ENCODE data around the gene GFOD2. TPM values are rescaled to one million over a fixed set of nuclear protein-coding genes. Genes with fewer than 3 reads are reported as not detected.
A peak's percentile ranks its signal among the peaks of the same experiment; 100 is the strongest.

The GFOD2 gene
- total and polyA plus RNA-seq, 2 of the 13 experiments (the other 11 are each of a cell fraction or from before 2014, with no cell fraction given), result 11.1 to 17.2 TPM

DNA sequence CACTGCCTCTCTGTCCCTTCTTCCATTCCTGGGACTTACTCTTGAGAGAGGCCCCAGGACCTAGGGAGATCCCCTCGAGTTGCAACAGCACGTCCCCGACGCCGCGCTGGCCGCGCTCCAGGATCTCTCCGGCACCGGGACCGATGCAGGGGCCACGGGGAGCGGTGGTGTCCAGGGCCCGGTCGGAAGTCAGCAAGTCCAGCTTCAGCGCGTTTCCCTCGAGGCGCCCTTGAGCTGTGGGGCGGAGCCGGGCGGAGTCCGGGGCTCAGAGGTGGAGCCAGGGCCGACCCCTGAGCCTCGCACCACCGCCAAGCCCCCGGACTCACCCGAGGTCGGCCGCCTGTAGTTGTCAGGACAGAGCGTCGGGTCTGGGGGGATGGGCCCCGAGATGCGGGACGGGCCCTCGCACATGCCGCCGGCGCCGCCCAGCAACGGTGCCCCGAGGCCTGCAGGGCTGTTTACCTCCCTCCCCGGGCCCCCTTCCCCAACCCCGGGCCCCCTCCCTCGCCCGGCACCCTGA lies 53.0 kb downstream of the GFOD2 start (continued):
- TF ChIP-seq CAMTA2 (CRISPR knock-in tag; IDR thresholded peaks at IDR 0.05; ENCODE audit: borderline replicate concordance) (peak; percentile 70; the same call in 1 of the 2 replicates), ZNF564 (CRISPR knock-in tag; IDR thresholded peaks at IDR 0.05) (no peak), RCOR2 (CRISPR knock-in tag; IDR thresholded peaks at IDR 0.05) (no peak), SRF (IDR thresholded peaks at IDR 0.05; ENCODE audit: low read depth, low read length) (no peak), ARHGAP35 (CRISPR knock-in tag; IDR thresholded peaks at IDR 0.05; ENCODE audit: borderline replicate concordance) (peak; percentile 73; the same call in 1 of the 2 replicates), ZNF30 (CRISPR knock-in tag; IDR thresholded peaks at IDR 0.05) (peak; percentile 83), SRSF9 (IDR thresholded peaks at IDR 0.05; ENCODE audit: borderline replicate concordance, insufficient read depth, low read depth, low read length, poor library complexity, severe bottlenecking) (no peak), ZNF790 (CRISPR knock-in tag; IDR thresholded peaks at IDR 0.05; ENCODE audit: borderline replicate concordance) (no peak), MATR3 (CRISPR knock-in tag; IDR thresholded peaks at IDR 0.05) (no peak), ZBTB3 (CRISPR knock-in tag; IDR thresholded peaks at IDR 0.05; ENCODE audit: borderline replicate concordance, low read depth) (no peak; the same call in 1 of the 2 replicates), NAIF1 (CRISPR knock-in tag; IDR thresholded peaks at IDR 0.05; ENCODE audit: borderline replicate concordance) (no peak), ZNF737 (CRISPR knock-in tag; IDR thresholded peaks at IDR 0.05; ENCODE audit: borderline replicate concordance) (no peak), ZNF724P (CRISPR knock-in tag; IDR thresholded peaks at IDR 0.05; ENCODE audit: borderline replicate concordance) (peak; percentile 58; the same call in 1 of the 2 replicates), RFX3 (CRISPR knock-in tag; IDR thresholded peaks at IDR 0.05) (no peak), AKAP8 (CRISPR knock-in tag; IDR thresholded peaks at IDR 0.05) (peak; percentile 59; the same call in 1 of the 2 replicates), NKX3-1 (CRISPR knock-in tag; IDR thresholded peaks at IDR 0.05) (no peak), ARNTL (CRISPR knock-in tag; IDR thresholded peaks at IDR 0.05) (0 out of 2 replicates have a peak, but pooled peaks have one; percentile 7), XBP1 (CRISPR knock-in tag; IDR thresholded peaks at IDR 0.05) (no peak)
- TF ChIP-seq, protein P1, sequence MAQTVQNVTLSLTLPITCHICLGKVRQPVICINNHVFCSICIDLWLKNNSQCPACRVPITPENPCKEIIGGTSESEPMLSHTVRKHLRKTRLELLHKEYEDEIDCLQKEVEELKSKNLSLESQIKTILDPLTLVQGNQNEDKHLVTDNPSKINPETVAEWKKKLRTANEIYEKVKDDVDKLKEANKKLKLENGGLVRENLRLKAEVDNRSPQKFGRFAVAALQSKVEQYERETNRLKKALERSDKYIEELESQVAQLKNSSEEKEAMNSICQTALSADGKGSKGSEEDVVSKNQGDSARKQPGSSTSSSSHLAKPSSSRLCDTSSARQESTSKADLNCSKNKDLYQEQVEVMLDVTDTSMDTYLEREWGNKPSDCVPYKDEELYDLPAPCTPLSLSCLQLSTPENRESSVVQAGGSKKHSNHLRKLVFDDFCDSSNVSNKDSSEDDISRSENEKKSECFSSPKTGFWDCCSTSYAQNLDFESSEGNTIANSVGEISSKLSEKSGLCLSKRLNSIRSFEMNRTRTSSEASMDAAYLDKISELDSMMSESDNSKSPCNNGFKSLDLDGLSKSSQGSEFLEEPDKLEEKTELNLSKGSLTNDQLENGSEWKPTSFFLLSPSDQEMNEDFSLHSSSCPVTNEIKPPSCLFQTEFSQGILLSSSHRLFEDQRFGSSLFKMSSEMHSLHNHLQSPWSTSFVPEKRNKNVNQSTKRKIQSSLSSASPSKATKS (CRISPR knock-in tag; IDR thresholded peaks at IDR 0.05), result no peak
- TF ChIP-seq, protein P2, sequence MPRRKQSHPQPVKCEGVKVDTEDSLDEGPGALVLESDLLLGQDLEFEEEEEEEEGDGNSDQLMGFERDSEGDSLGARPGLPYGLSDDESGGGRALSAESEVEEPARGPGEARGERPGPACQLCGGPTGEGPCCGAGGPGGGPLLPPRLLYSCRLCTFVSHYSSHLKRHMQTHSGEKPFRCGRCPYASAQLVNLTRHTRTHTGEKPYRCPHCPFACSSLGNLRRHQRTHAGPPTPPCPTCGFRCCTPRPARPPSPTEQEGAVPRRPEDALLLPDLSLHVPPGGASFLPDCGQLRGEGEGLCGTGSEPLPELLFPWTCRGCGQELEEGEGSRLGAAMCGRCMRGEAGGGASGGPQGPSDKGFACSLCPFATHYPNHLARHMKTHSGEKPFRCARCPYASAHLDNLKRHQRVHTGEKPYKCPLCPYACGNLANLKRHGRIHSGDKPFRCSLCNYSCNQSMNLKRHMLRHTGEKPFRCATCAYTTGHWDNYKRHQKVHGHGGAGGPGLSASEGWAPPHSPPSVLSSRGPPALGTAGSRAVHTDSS (CRISPR knock-in tag; conservative IDR thresholded peaks at IDR 0.05), result no peak
- TF ChIP-seq, protein P3, sequence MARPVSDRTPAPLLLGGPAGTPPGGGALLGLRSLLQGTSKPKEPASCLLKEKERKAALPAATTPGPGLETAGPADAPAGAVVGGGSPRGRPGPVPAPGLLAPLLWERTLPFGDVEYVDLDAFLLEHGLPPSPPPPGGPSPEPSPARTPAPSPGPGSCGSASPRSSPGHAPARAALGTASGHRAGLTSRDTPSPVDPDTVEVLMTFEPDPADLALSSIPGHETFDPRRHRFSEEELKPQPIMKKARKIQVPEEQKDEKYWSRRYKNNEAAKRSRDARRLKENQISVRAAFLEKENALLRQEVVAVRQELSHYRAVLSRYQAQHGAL (CRISPR knock-in tag; IDR thresholded peaks at IDR 0.05; ENCODE audit: not compliant biosample characterization), result no peak
- TF ChIP-seq, protein P4, sequence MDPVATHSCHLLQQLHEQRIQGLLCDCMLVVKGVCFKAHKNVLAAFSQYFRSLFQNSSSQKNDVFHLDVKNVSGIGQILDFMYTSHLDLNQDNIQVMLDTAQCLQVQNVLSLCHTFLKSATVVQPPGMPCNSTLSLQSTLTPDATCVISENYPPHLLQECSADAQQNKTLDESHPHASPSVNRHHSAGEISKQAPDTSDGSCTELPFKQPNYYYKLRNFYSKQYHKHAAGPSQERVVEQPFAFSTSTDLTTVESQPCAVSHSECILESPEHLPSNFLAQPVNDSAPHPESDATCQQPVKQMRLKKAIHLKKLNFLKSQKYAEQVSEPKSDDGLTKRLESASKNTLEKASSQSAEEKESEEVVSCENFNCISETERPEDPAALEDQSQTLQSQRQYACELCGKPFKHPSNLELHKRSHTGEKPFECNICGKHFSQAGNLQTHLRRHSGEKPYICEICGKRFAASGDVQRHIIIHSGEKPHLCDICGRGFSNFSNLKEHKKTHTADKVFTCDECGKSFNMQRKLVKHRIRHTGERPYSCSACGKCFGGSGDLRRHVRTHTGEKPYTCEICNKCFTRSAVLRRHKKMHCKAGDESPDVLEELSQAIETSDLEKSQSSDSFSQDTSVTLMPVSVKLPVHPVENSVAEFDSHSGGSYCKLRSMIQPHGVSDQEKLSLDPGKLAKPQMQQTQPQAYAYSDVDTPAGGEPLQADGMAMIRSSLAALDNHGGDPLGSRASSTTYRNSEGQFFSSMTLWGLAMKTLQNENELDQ (CRISPR knock-in tag; IDR thresholded peaks at IDR 0.05; ENCODE audit: borderline replicate concordance), result no peak
